PC-9 (cell line): ENCODE results near the gene ZNF335. TPM values are rescaled to one million over a fixed set of nuclear protein-coding genes. Genes with fewer than 3 reads are reported as not detected.

Source experiments
- BruUV-seq: library from RNA; stranded (reverse); fragments of 400-500 nt; replicated peaks from 2 replicates; lab custom pipeline; 2021; lab: Mats Ljungman, UMichigan
- CTCF ChIA-PET: fragments of 300-600 bp; sonication (Branson Sonifier 250); formaldehyde crosslinking; loops from one replicate; lab custom pipeline; 2022; ENCODE audit warnings: antibody characterized with exemption; lab: Charles Lee
- POLR2A ChIA-PET: fragments of 300-600 bp; sonication (Branson Sonifier 250); formaldehyde crosslinking; loops from one replicate; lab custom pipeline; 2022; ENCODE audit warnings: antibody characterized with exemption; ENCODE audit not compliant: unreplicated experiment; lab: Charles Lee
- DNase-seq, 2 experiments: peaks; one replicate each; pipeline versions ENCODE4 v3.0.0 to v3.0.0-alpha.2; 2015 to 2022; ENCODE audit warnings: mixed read lengths in 1 of 2
- H2AFZ ChIP-seq: fragments of 200-600 bp; sonication (generic); 2 replicates; pipeline ENCODE4 v1.8.1; 2017; ENCODE audit warnings: antibody characterized with exemption
- H3F3A ChIP-seq: fragments of 200-600 bp; sonication (generic); 2 replicates; pipeline ENCODE4 v1.8.1; 2017; ENCODE audit warnings: antibody characterized with exemption, mild to moderate bottlenecking, low read depth; ENCODE audit not compliant: insufficient read depth
- H3K27ac ChIP-seq: fragments of 200-600 bp; sonication (generic); 2 replicates; pipeline ENCODE4 v1.6.1; 2016; ENCODE audit warnings: mixed run types
- H3K27me3 ChIP-seq: fragments of 200-600 bp; sonication (generic); 2 replicates; pipeline ENCODE4 v1.6.1; 2016; ENCODE audit warnings: low read depth, mixed run types; ENCODE audit not compliant: insufficient read depth
- H3K36me3 ChIP-seq: fragments of 200-600 bp; sonication (generic); 2 replicates; pipeline ENCODE4 v1.6.1; 2016; ENCODE audit warnings: low read depth, mixed run types
- H3K4me1 ChIP-seq: fragments of 200-600 bp; sonication (generic); replicated peaks from 2 replicates; pipeline ENCODE4 v1.6.1; 2016; ENCODE audit warnings: mixed run types; ENCODE audit not compliant: insufficient read depth
- H3K4me2 ChIP-seq: fragments of 200-600 bp; sonication (generic); 2 replicates; pipeline ENCODE4 v1.6.1; 2017; ENCODE audit warnings: mixed run types
- H3K4me3 ChIP-seq: fragments of 200-600 bp; sonication (generic); 2 replicates; pipeline ENCODE4 v1.6.1; 2016; ENCODE audit warnings: mixed run types
- H3K79me2 ChIP-seq: fragments of 200-600 bp; sonication (generic); 2 replicates; pipeline ENCODE4 v1.6.1; 2017; ENCODE audit warnings: low read depth, mixed run types
- H3K9me2 ChIP-seq: fragments of 200-600 bp; sonication (generic); 2 replicates; pipeline ENCODE4 v1.8.1; 2017; ENCODE audit warnings: mild to moderate bottlenecking; ENCODE audit not compliant: insufficient read depth
- H3K9me3 ChIP-seq: fragments of 200-600 bp; sonication (generic); 2 replicates; pipeline ENCODE4 v1.8.1; 2016; ENCODE audit warnings: low read depth; ENCODE audit not compliant: insufficient read depth
- H4K20me1 ChIP-seq: fragments of 200-600 bp; sonication (generic); 2 replicates; pipeline ENCODE4 v1.8.1; 2017; ENCODE audit not compliant: insufficient read depth
- CTCF ChIP-seq: fragments of 200-600 bp; sonication (generic); conservative IDR thresholded peaks from 2 replicates; pipeline ENCODE4 v1.6.1; 2017; ENCODE audit warnings: mixed run types, antibody characterized with exemption, mild to moderate bottlenecking, moderate library complexity
- EZH2 ChIP-seq: fragments of 200-600 bp; sonication (generic); IDR thresholded peaks from 2 replicates; pipeline ENCODE4 v1.8.0; 2017; ENCODE audit warnings: antibody characterized with exemption, low read depth
- intact Hi-C: fragments of 100-400 bp; cut with micrococcal nuclease; formaldehyde crosslinking; loops from one replicate; pipeline ENCODE4 v1.10.0; 2022; ENCODE audit not compliant: unreplicated experiment
- total RNA-seq: library from RNA; stranded (reverse); gene quantifications from 2 replicates; pipeline ENCODE4 v1.2.3, GENCODE V29; 2021

ZNF335 gene
- total RNA-seq, 1 experiment from 2014 or later = 16.3 TPM

- Histone ChIP-seq H4K20me1 (no peaks in the 10 kb centered on the region), H2AFZ (no peak overlapping the region), H3F3A (peaks cover 45% of the 10 kb centered on the region), H3K27ac (0 out of 2 replicates have a peak overlapping the region, but pooled peaks have one; percentile 81), H3K4me1 (peaks cover 37% of the 10 kb centered on the region), H3K9me3 (no peaks in the 10 kb centered on the region), H3K4me2 (no peak overlapping the region), H3K4me3 (no peak overlapping the region), H3K79me2 (no peaks in the 10 kb centered on the region), H3K27me3 (no peaks in the 10 kb centered on the region), H3K9me2 (no peaks in the 10 kb centered on the region), H3K36me3 (0 out of 2 replicates have a peak, but pooled peaks cover 7% of the 10 kb centered on the region)
- CTCF ChIA-PET = no interaction called here
- POLR2A ChIA-PET = interaction anchor here (0.8 kb wide), 1 partner anchor 11 kb away, joined by 6 read pairs; no protein-coding TSS in a partner anchor
- TF ChIP-seq EZH2 (no peak), CTCF (no peak)
- DNase-seq = peak; percentile 32 to 56
- intact Hi-C loops = no loop called here
- no TSS peak for BruUV-seq
Observed at GRCh38 chr20:45945678-45946148, 26.3 kb downstream of the ZNF335 start.

GRCh38 chr20:45944965-45945677 is 26.9 kb downstream of the ZNF335 start:
- ChIA-PET POLR2A (interaction anchor here (0.7 kb wide), 1 partner anchor 116 kb away, joined by 5 read pairs; no protein-coding TSS in a partner anchor), CTCF (no interaction called here)
- Histone ChIP-seq H3K4me1 (peaks cover 37% of the 10 kb centered on the region), H3K4me2 (peak overlapping the region; percentile 14), H3K9me3 (no peaks in the 10 kb centered on the region), H3K79me2 (no peaks in the 10 kb centered on the region), H3F3A (peaks cover 45% of the 10 kb centered on the region), H2AFZ (no peak overlapping the region), H3K4me3 (no peak overlapping the region), H3K27ac (peak overlapping the region; percentile 81), H4K20me1 (no peaks in the 10 kb centered on the region), H3K36me3 (0 out of 2 replicates have a peak, but pooled peaks cover 7% of the 10 kb centered on the region), H3K27me3 (no peaks in the 10 kb centered on the region), H3K9me2 (no peaks in the 10 kb centered on the region)
- intact Hi-C loops = no loop called here
- TF ChIP-seq CTCF (peak; percentile 41), EZH2 (no peak)
- peak in 1 of 2 experiments; percentile 29 for DNase-seq
- TSS peak; percentile 24 for BruUV-seq

GRCh38 chr20:45944151-45944964 is 27.6 kb downstream of the ZNF335 start:
- POLR2A ChIA-PET = interaction anchor here (0.5 to 0.7 kb wide), 4 partner anchors 8 to 115 kb away, joined by 3 to 6 read pairs (median 4); no protein-coding TSS in a partner anchor
- peaks cover 37% of the 10 kb centered on the region for H3K4me1 ChIP-seq
- no peaks in the 10 kb centered on the region for H4K20me1 ChIP-seq
- H3K9me3 ChIP-seq = no peaks in the 10 kb centered on the region
- H3K4me2 ChIP-seq = peak overlapping the region; percentile 14
- peak overlapping the region; percentile 81 for H3K27ac ChIP-seq
- DNase-seq = peak in 1 of 2 experiments; percentile 92
- H3K27me3 ChIP-seq = no peaks in the 10 kb centered on the region
- H3F3A ChIP-seq = peaks cover 44% of the 10 kb centered on the region
- TF ChIP-seq CTCF = no peak
- no peak for TF ChIP-seq EZH2
- intact Hi-C loops = no loop called here
- H3K4me3 ChIP-seq = no peak overlapping the region
- H2AFZ ChIP-seq = no peak overlapping the region
- no peaks in the 10 kb centered on the region for H3K9me2 ChIP-seq
- no TSS peak for BruUV-seq
- no peaks in the 10 kb centered on the region for H3K79me2 ChIP-seq
- 0 out of 2 replicates have a peak, but pooled peaks cover 14% of the 10 kb centered on the region for H3K36me3 ChIP-seq
- CTCF ChIA-PET = interaction anchor here (0.6 kb wide), 1 partner anchor 621 kb away, joined by 5 read pairs; no protein-coding TSS in a partner anchor
